ENCODE results near the gene TRMT6. TPM values are rescaled to one million over a fixed set of nuclear protein-coding genes. Genes with fewer than 3 reads are reported as not detected.

Gene TRMT6, protein sequence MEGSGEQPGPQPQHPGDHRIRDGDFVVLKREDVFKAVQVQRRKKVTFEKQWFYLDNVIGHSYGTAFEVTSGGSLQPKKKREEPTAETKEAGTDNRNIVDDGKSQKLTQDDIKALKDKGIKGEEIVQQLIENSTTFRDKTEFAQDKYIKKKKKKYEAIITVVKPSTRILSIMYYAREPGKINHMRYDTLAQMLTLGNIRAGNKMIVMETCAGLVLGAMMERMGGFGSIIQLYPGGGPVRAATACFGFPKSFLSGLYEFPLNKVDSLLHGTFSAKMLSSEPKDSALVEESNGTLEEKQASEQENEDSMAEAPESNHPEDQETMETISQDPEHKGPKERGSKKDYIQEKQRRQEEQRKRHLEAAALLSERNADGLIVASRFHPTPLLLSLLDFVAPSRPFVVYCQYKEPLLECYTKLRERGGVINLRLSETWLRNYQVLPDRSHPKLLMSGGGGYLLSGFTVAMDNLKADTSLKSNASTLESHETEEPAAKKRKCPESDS
- 14.2 TPM for polyA plus RNA-seq (2013)

- CTCF ChIA-PET = no interaction called here
- Histone ChIP-seq H3K27me3 (replicated peaks in 2 of 5; ENCODE audit: control insufficient read depth in 4 of 5, insufficient read depth in 5 of 5, low read length in 4 of 5) (no peaks in the 10 kb centered on the region), H3K27ac (ENCODE audit: insufficient read depth in 1 of 2, low read depth in 1 of 2, low read length in 2 of 2, poor library complexity in 1 of 2, severe bottlenecking in 2 of 2) (peak within 1 kb of the TSS; percentile 44 to 86), H3K4me3 (ENCODE audit: control insufficient read depth in 1 of 7, extremely low read depth in 1 of 7, insufficient read depth in 4 of 7, low read depth in 2 of 7, low read length in 6 of 7) (peak within 1 kb of the TSS; percentile 76 to 94 (median 81)), H3K4me1 (ENCODE audit: control extremely low read depth in 1 of 4, control insufficient read depth in 4 of 4, insufficient read depth in 4 of 4, low read length in 3 of 4) (peaks cover 13 to 33% (median 22%) of the 10 kb centered on the region in 4 experiments), H3K9me3 (ENCODE audit: control extremely low read depth in 1 of 5, control insufficient read depth in 4 of 5, insufficient read depth in 2 of 5, low read depth in 1 of 5, low read length in 4 of 5) (no peaks in the 10 kb centered on the region), H3K36me3 (ENCODE audit: control insufficient read depth in 4 of 4, insufficient read depth in 4 of 4, low read length in 3 of 4) (peaks cover 11 to 44% (median 21%) of the 10 kb centered on the region in 4 experiments)
- POLR2A ChIA-PET = no interaction called here
- WGBS (ENCODE audit: insufficient coverage) = 0% methylated on average over 48 of the region's 61 CpGs
- peak; percentile 98 to 99 (median 99) for DNase-seq
Measured at GRCh38 chr20:5950271-5951031, at the start of gene TRMT6, which contains the start of gene MCM8. TRMT6 (minus strand) TSS chr20:5950533; CDS start chr20:5950405, 128 bp downstream. MCM8 (plus strand) TSS chr20:5950652; CDS start chr20:5952016, 1,364 bp downstream.

DNA sequence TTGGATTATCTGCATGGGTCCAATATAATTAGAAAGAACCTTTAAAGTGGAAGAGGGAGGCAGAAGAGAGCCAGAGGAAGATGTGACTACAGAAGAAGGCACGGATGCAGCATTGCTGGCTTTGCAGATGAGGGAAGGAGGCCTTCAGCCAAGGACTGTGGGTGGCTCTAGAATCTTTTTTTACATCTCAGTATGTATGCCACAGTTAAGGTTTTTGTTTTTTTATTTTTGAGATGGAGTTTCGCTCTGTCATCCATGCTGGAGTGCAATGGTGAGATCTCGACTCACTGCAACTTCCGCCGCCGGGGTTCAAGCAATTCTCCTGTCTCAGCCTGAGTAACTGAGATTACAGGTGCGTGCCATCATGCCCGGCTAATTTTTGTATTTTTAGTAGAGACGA is 49.5 kb upstream of the TRMT6 start:
- DNase-seq = no peak
- Histone ChIP-seq H3K27ac (ENCODE audit: insufficient read depth in 1 of 2, low read depth in 1 of 2, low read length in 2 of 2, poor library complexity in 1 of 2, severe bottlenecking in 2 of 2) (no peak overlapping the region), H3K4me3 (ENCODE audit: control insufficient read depth in 1 of 7, extremely low read depth in 1 of 7, insufficient read depth in 4 of 7, low read depth in 2 of 7, low read length in 6 of 7) (no peak overlapping the region), H3K9me3 (ENCODE audit: control extremely low read depth in 1 of 5, control insufficient read depth in 4 of 5, insufficient read depth in 2 of 5, low read depth in 1 of 5, low read length in 4 of 5) (no peaks in the 10 kb centered on the region), H3K27me3 (replicated peaks in 2 of 5; ENCODE audit: control insufficient read depth in 4 of 5, insufficient read depth in 5 of 5, low read length in 4 of 5) (no peaks in the 10 kb centered on the region), H3K4me1 (ENCODE audit: control extremely low read depth in 1 of 4, control insufficient read depth in 4 of 4, insufficient read depth in 4 of 4, low read length in 3 of 4) (peaks cover 4 to 30% (median 18%) of the 10 kb centered on the region in 4 experiments), H3K36me3 (ENCODE audit: control insufficient read depth in 4 of 4, insufficient read depth in 4 of 4, low read length in 3 of 4) (peaks cover 2 to 18% (median 7%) of the 10 kb centered on the region in 4 experiments)
- ChIA-PET CTCF (no interaction called here), POLR2A (no interaction called here)
- 94% methylated on average over 7 of the region's 9 CpGs for WGBS (ENCODE audit: insufficient coverage)

GRCh38 chr20:5996765-5997164 is 46.4 kb upstream of the TRMT6 start:
- Histone ChIP-seq H3K4me3 (ENCODE audit: control insufficient read depth in 1 of 7, extremely low read depth in 1 of 7, insufficient read depth in 4 of 7, low read depth in 2 of 7, low read length in 6 of 7) (no peak overlapping the region), H3K27me3 (replicated peaks in 2 of 5; ENCODE audit: control insufficient read depth in 4 of 5, insufficient read depth in 5 of 5, low read length in 4 of 5) (no peaks in the 10 kb centered on the region), H3K9me3 (ENCODE audit: control extremely low read depth in 1 of 5, control insufficient read depth in 4 of 5, insufficient read depth in 2 of 5, low read depth in 1 of 5, low read length in 4 of 5) (no peaks in the 10 kb centered on the region), H3K4me1 (ENCODE audit: control extremely low read depth in 1 of 4, control insufficient read depth in 4 of 4, insufficient read depth in 4 of 4, low read length in 3 of 4) (peaks cover 4 to 18% (median 14%) of the 10 kb centered on the region in 4 experiments), H3K27ac (ENCODE audit: insufficient read depth in 1 of 2, low read depth in 1 of 2, low read length in 2 of 2, poor library complexity in 1 of 2, severe bottlenecking in 2 of 2) (no peak overlapping the region), H3K36me3 (ENCODE audit: control insufficient read depth in 4 of 4, insufficient read depth in 4 of 4, low read length in 3 of 4) (peaks cover 2 to 31% (median 10%) of the 10 kb centered on the region in 4 experiments)
- POLR2A ChIA-PET = interaction anchor here (0.6 kb wide), 1 partner anchor 411 kb away, joined by 4 read pairs; no protein-coding TSS in a partner anchor
- DNase-seq = peak; percentile 22 to 81 (median 77)
- CTCF ChIA-PET = interaction anchor here (0.9 to 1.4 kb wide), 3 partner anchors 11 to 427 kb away, joined by 3 to 4 read pairs (median 3); no protein-coding TSS in a partner anchor
- WGBS (ENCODE audit: insufficient coverage) = no CpG with 5 or more reads among the region's 1 CpG

GRCh38 chr20:5991623-5992441 is 41.5 kb upstream of the TRMT6 start:
- no peaks in the 10 kb centered on the region for H3K9me3 ChIP-seq (ENCODE audit: control extremely low read depth in 1 of 5, control insufficient read depth in 4 of 5, insufficient read depth in 2 of 5, low read depth in 1 of 5, low read length in 4 of 5)
- no peaks in the 10 kb centered on the region for H3K27me3 ChIP-seq (replicated peaks in 2 of 5; ENCODE audit: control insufficient read depth in 4 of 5, insufficient read depth in 5 of 5, low read length in 4 of 5)
- no peak overlapping the region for H3K4me3 ChIP-seq (ENCODE audit: control insufficient read depth in 1 of 7, extremely low read depth in 1 of 7, insufficient read depth in 4 of 7, low read depth in 2 of 7, low read length in 6 of 7)
- no peak overlapping the region for H3K27ac ChIP-seq (ENCODE audit: insufficient read depth in 1 of 2, low read depth in 1 of 2, low read length in 2 of 2, poor library complexity in 1 of 2, severe bottlenecking in 2 of 2)
- no peak for DNase-seq
- H3K36me3 ChIP-seq (ENCODE audit: control insufficient read depth in 4 of 4, insufficient read depth in 4 of 4, low read length in 3 of 4) = peaks cover 4 to 44% (median 15%) of the 10 kb centered on the region in 4 experiments
- ChIA-PET CTCF (interaction anchor here (0.7 to 1.6 kb wide), 5 partner anchors 11 to 438 kb away, joined by 3 to 5 read pairs (median 3); no protein-coding TSS in a partner anchor), POLR2A (interaction anchor here (0.6 kb wide), 1 partner anchor 45 kb away, joined by 3 read pairs; no protein-coding TSS in a partner anchor)
- H3K4me1 ChIP-seq (ENCODE audit: control extremely low read depth in 1 of 4, control insufficient read depth in 4 of 4, insufficient read depth in 4 of 4, low read length in 3 of 4) = peaks cover 0 to 4% (median 3%) of the 10 kb centered on the region in 4 experiments
- WGBS (ENCODE audit: insufficient coverage) = no CpG with 5 or more reads among the region's 2 CpGs

DNA sequence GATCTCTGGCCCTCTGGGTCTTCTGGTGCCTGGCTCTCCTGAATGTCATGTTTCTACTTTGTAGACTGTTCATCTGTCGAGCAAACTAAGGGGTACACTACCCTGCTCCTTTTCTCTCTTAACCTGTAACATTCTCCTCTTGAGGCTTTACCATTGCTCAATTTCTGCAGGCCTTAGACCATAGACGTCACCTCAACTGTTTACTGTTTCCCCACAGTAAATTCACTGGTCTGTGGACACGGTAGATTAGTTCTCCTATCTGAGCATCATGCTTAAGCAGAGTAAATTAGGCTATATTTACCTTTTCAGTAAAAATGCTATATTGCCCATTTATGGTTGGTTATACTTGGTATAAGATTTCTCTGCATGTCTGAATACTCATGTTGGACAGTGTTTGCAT is 40.6 kb upstream of the TRMT6 start:
- H3K36me3 ChIP-seq (ENCODE audit: control insufficient read depth in 4 of 4, insufficient read depth in 4 of 4, low read length in 3 of 4) = peaks cover 6 to 45% (median 19%) of the 10 kb centered on the region in 4 experiments
- no peak overlapping the region for H3K27ac ChIP-seq (ENCODE audit: insufficient read depth in 1 of 2, low read depth in 1 of 2, low read length in 2 of 2, poor library complexity in 1 of 2, severe bottlenecking in 2 of 2)
- CTCF ChIA-PET = no interaction called here
- whole genome bisulfite sequencing (ENCODE audit: insufficient coverage) = 100% methylated on average over 2 of the region's 3 CpGs
- POLR2A ChIA-PET = no interaction called here
- DNase-seq = no peak
- H3K4me3 ChIP-seq (ENCODE audit: control insufficient read depth in 1 of 7, extremely low read depth in 1 of 7, insufficient read depth in 4 of 7, low read depth in 2 of 7, low read length in 6 of 7) = no peak overlapping the region
- H3K9me3 ChIP-seq (ENCODE audit: control extremely low read depth in 1 of 5, control insufficient read depth in 4 of 5, insufficient read depth in 2 of 5, low read depth in 1 of 5, low read length in 4 of 5) = no peaks in the 10 kb centered on the region
- H3K27me3 ChIP-seq (replicated peaks in 2 of 5; ENCODE audit: control insufficient read depth in 4 of 5, insufficient read depth in 5 of 5, low read length in 4 of 5) = no peaks in the 10 kb centered on the region
- H3K4me1 ChIP-seq (ENCODE audit: control extremely low read depth in 1 of 4, control insufficient read depth in 4 of 4, insufficient read depth in 4 of 4, low read length in 3 of 4) = no peaks in the 10 kb centered on the region

GRCh38 chr20:5989539-5989938 is 39.2 kb upstream of the TRMT6 start:
- ChIA-PET POLR2A (interaction anchor here (0.6 kb wide), 1 partner anchor 24 kb away, joined by 3 read pairs; no protein-coding TSS in a partner anchor), CTCF (interaction anchor here (0.8 kb wide), 1 partner anchor 10 kb away, joined by 4 read pairs; no protein-coding TSS in a partner anchor)
- WGBS (ENCODE audit: insufficient coverage) = no CpG with 5 or more reads among the region's 1 CpG

More at GRCh38 chr20:5989539-5989938, 39.2 kb upstream of the TRMT6 start:
- Histone ChIP-seq H3K4me3 (ENCODE audit: control insufficient read depth in 1 of 7, extremely low read depth in 1 of 7, insufficient read depth in 4 of 7, low read depth in 2 of 7, low read length in 6 of 7) (no peak overlapping the region), H3K36me3 (ENCODE audit: control insufficient read depth in 4 of 4, insufficient read depth in 4 of 4, low read length in 3 of 4) (peaks cover 11 to 49% (median 14%) of the 10 kb centered on the region in 4 experiments), H3K27me3 (replicated peaks in 2 of 5; ENCODE audit: control insufficient read depth in 4 of 5, insufficient read depth in 5 of 5, low read length in 4 of 5) (no peaks in the 10 kb centered on the region), H3K4me1 (ENCODE audit: control extremely low read depth in 1 of 4, control insufficient read depth in 4 of 4, insufficient read depth in 4 of 4, low read length in 3 of 4) (no peaks in the 10 kb centered on the region), H3K9me3 (ENCODE audit: control extremely low read depth in 1 of 5, control insufficient read depth in 4 of 5, insufficient read depth in 2 of 5, low read depth in 1 of 5, low read length in 4 of 5) (no peaks in the 10 kb centered on the region), H3K27ac (ENCODE audit: insufficient read depth in 1 of 2, low read depth in 1 of 2, low read length in 2 of 2, poor library complexity in 1 of 2, severe bottlenecking in 2 of 2) (no peak overlapping the region)
- no peak for DNase-seq

Measured in common myeloid progenitor, CD34-positive (primary cell).